Measurements from ENCODE around the gene KDM8. TPM values are rescaled to one million over a fixed set of nuclear protein-coding genes. Genes with fewer than 3 reads are reported as not detected.

Gene KDM8
- total and polyA plus RNA-seq, 2 donors (not counting 3 experiments of a cell fraction or from before 2014, with no cell fraction given) = 5.1 to 8.4 TPM

GRCh38 chr16:27195076-27195741 is 8.1 kb upstream of the KDM8 start:
- ChIA-PET POLR2A (no interaction called here), CTCF (interaction anchor here (7.5 kb wide), 1 partner anchor 15 kb away, joined by 48 read pairs; no protein-coding TSS in a partner anchor)
- Histone ChIP-seq H3K4me1 (ENCODE audit: control insufficient read depth, extremely low read depth, insufficient read depth, low read length) (peaks cover 10% of the 10 kb centered on the region), H3K36me3 (ENCODE audit: control insufficient read depth in 2 of 2, extremely low read depth in 1 of 2, insufficient read depth in 2 of 2, low read length in 2 of 2) (no peaks in the 10 kb centered on the region), H3K27ac (ENCODE audit: insufficient read depth, low read depth, low read length) (no peak overlapping the region), H4K20me1 (replicated peaks; ENCODE audit: control insufficient read depth, extremely low read depth, insufficient read depth, low read length) (no peaks in the 10 kb centered on the region), H3K4me3 (replicated peaks in 1 of 3; ENCODE audit: insufficient read depth in 1 of 3, low read depth in 1 of 3, low read length in 3 of 3) (no peak overlapping the region), H3K9me3 (replicated peaks; ENCODE audit: control insufficient read depth, insufficient read depth, low read length) (no peaks in the 10 kb centered on the region), H2AFZ (ENCODE audit: low read depth, low read length) (no peak overlapping the region), H3K27me3 (ENCODE audit: control insufficient read depth in 2 of 2, insufficient read depth in 2 of 2, low read length in 2 of 2) (peaks cover 8 to 17% of the 10 kb centered on the region in 2 experiments), H3K9ac (replicated peaks; ENCODE audit: extremely low read depth, insufficient read depth, low read length) (no peak overlapping the region), H3K79me2 (ENCODE audit: control insufficient read depth, insufficient read depth, low read length) (no peaks in the 10 kb centered on the region), H3K9me1 (replicated peaks; ENCODE audit: control insufficient read depth, extremely low read depth, insufficient read depth, low read length) (no peaks in the 10 kb centered on the region), H3K4me2 (ENCODE audit: insufficient read depth, low read length) (no peak overlapping the region)
- TF ChIP-seq POLR2A (IDR thresholded peaks at IDR 0.05; ENCODE audit: low read depth, low read length) (no peak), EZH2 (IDR thresholded peaks at IDR 0.05; ENCODE audit: borderline replicate concordance, low read depth, low read length, severe bottlenecking) (no peak), CTCF (IDR thresholded peaks at IDR 0.05; ENCODE audit: extremely low read depth in 1 of 2, insufficient read depth in 1 of 2, low read depth in 1 of 2, low read length in 2 of 2) (no peak), GATA2 (IDR thresholded peaks at IDR 0.05; ENCODE audit: insufficient read depth, insufficient read length, low read depth, low read length) (no peak), FOS (IDR thresholded peaks at IDR 0.05; ENCODE audit: borderline replicate concordance, insufficient read depth, low read length) (no peak), MYC (IDR thresholded peaks at IDR 0.05; ENCODE audit: low read depth, low read length) (no peak), POLR2AphosphoS5 (IDR thresholded peaks at IDR 0.05; ENCODE audit: insufficient read depth, low read depth, low read length) (no peak), JUN (IDR thresholded peaks at IDR 0.05; ENCODE audit: borderline replicate concordance, insufficient read depth, insufficient read length, low read depth) (no peak), MAX (IDR thresholded peaks at IDR 0.05; ENCODE audit: insufficient read depth, insufficient read length) (no peak)
- FAIRE-seq (no peak), DNase-seq (ENCODE audit: low read depth, low spot score) (no peak)
- dilution Hi-C loops (cut with MboI; ENCODE audit: extremely low pct_ligation_motif_present, low sequenced_read_pairs) = no loop called here
- no TSS peak for BruUV-seq (replicated peaks)
- intact Hi-C loops (cut with micrococcal nuclease) = no loop called here
